ENCODE data around the gene PCP2.

Gene PCP2

DNA sequence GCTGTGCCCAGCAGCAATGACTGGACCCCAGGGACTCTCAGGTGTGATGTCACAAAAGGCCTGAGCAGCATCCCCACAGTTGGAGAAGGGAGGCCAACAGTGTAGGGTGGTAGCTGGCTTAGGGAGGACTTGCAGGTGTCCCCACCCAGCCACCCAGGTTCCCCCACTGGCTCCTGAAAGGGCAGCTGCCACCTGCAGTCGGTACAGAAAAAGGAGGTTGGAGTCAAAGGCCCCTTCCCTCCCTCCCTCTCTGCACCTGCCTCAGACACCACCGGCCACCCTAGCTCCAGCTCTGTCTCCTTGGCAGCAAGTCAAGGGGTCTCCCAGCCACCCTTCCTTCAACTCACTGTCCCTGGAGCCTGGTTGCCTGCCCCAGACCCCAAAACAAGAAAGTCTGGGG lies at the start of gene PCP2:
PCP2 (minus strand) TSS at position 22 of the 400 bp plus-strand sequence. CDS start 262 bp downstream, outside the sequence.
- no peak for DNase-seq (ENCODE audit: low read depth)
- TF ChIP-seq, protein P1, sequence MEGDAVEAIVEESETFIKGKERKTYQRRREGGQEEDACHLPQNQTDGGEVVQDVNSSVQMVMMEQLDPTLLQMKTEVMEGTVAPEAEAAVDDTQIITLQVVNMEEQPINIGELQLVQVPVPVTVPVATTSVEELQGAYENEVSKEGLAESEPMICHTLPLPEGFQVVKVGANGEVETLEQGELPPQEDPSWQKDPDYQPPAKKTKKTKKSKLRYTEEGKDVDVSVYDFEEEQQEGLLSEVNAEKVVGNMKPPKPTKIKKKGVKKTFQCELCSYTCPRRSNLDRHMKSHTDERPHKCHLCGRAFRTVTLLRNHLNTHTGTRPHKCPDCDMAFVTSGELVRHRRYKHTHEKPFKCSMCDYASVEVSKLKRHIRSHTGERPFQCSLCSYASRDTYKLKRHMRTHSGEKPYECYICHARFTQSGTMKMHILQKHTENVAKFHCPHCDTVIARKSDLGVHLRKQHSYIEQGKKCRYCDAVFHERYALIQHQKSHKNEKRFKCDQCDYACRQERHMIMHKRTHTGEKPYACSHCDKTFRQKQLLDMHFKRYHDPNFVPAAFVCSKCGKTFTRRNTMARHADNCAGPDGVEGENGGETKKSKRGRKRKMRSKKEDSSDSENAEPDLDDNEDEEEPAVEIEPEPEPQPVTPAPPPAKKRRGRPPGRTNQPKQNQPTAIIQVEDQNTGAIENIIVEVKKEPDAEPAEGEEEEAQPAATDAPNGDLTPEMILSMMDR (IDR thresholded peaks at IDR 0.05; ENCODE audit: control insufficient read depth, extremely low read depth, insufficient read depth), result no peak
- no peak within 1 kb of the TSS for H3K4me3 ChIP-seq (ENCODE audit: low read depth, low read length)

DNA sequence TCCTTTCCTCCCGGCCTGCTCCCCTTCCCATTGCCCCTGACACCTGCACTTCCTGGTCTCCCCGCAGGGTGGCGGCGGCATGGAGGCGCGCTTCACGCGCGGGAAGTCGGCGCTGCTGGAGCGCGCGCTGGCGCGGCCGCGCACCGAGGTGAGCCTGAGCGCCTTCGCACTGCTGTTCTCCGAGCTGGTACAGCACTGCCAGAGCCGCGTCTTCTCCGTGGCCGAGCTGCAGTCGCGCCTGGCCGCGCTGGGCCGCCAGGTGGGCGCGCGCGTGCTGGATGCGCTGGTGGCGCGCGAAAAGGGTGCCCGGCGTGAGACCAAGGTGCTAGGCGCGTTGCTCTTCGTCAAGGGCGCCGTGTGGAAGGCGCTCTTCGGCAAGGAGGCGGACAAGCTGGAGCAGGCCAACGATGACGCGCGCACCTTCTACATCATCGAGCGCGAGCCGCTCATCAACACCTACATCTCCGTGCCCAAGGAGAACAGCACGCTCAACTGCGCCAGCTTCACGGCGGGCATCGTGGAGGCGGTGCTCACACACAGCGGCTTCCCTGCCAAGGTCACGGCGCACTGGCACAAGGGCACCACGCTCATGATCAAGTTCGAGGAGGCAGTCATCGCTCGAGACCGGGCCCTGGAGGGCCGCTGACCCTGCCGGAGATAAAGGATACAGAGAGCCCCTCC lies 48.8 kb upstream of the PCP2 start:
- TF ChIP-seq, protein P1 (IDR thresholded peaks at IDR 0.05; ENCODE audit: control insufficient read depth, extremely low read depth, insufficient read depth), result no peak
- DNase-seq (ENCODE audit: low read depth), result no peak
- H3K4me3 ChIP-seq (ENCODE audit: low read depth, low read length), result peak overlapping the region; percentile 85

DNA sequence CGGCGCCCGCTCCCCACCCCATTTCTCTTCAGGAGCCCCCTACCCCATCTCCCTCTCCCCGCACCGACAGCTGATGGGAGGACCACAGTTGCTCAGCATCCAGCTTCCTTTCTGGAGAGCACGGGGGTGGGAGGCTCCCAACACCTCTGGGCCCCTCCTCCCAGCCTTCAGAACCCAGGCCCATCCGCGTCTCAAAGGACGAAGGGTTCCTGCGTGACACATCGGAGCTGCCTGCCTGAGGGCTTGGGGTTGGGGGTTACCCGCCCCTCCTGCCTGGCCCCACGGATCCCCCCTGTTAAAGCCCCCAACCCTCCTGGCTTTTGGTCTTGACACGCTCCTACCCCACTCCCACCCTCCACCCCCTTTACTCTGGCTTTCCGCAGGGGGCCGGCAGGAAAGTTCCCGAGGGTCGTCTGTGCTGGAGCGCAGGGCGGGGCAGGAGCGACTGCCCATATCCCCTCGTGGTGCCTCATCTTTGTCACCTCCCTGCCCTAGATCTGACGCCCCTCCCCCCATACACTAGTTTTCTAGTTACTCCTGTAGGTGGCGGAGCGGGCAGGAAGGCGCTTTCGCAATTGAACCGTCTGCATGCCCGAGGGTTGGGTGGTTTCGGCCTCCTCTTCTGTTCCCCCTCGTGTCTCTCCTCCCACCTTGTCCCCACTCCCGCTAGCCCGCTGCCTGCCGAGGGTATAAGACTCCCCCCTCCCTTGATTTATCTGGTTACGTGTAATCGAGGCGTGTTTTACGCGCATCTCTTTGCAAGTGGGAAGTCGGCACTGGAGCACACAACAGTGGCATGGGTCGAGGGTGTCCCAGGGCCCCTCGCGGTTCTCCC lies 48.0 kb upstream of the PCP2 start:
- no peak for DNase-seq (ENCODE audit: low read depth)
- peak overlapping the region; percentile 85 for H3K4me3 ChIP-seq (ENCODE audit: low read depth, low read length)
- TF ChIP-seq, protein P1 (IDR thresholded peaks at IDR 0.05; ENCODE audit: control insufficient read depth, extremely low read depth, insufficient read depth), result peak; percentile 69

DNA sequence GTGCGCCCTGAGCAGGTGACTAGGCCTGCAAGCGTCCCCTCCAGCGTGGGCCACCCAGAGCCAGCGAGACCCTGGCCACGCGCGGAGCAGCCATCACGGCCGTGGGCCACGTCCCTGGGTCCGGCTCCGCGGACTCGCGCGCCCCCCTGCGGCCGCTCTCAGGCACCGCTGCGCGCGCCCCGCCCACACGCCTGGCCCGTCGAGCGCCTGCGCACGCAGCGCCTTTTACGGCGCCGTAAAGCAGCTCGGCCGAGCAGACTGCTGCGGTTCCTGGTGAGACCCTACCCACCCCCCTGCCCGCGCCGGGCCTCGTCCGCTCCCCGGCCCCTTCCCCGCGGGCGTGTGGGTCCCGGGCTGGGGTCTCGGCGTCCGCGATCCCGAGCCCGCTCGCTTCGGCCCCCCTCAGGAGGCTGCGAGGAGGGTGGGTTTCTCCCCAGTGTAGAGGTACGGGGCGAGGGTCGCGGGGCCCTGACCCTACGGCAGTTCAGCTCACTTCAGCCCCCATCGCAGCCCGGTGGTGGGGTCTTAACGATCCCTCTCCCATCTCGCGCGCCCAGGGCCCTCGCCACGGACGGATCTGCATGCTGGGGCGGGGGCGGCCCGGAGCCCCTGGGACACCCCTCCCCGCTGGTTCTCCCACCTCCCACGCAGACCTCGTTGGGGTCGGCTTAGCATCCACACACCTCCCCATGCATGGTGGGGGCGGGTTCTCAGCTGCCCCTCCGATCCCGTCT lies 47.3 kb upstream of the PCP2 start, which contains the start of gene TRAPPC5:
TRAPPC5 (plus strand) TSS at position 228 of the 734 bp plus-strand sequence. CDS start 1,421 bp downstream, outside the sequence.
- peak within 1 kb of the TSS; percentile 85 for H3K4me3 ChIP-seq (ENCODE audit: low read depth, low read length)
- DNase-seq (ENCODE audit: low read depth), result no peak
- TF ChIP-seq, protein P1 (IDR thresholded peaks at IDR 0.05; ENCODE audit: control insufficient read depth, extremely low read depth, insufficient read depth), result peak; percentile 98

DNA sequence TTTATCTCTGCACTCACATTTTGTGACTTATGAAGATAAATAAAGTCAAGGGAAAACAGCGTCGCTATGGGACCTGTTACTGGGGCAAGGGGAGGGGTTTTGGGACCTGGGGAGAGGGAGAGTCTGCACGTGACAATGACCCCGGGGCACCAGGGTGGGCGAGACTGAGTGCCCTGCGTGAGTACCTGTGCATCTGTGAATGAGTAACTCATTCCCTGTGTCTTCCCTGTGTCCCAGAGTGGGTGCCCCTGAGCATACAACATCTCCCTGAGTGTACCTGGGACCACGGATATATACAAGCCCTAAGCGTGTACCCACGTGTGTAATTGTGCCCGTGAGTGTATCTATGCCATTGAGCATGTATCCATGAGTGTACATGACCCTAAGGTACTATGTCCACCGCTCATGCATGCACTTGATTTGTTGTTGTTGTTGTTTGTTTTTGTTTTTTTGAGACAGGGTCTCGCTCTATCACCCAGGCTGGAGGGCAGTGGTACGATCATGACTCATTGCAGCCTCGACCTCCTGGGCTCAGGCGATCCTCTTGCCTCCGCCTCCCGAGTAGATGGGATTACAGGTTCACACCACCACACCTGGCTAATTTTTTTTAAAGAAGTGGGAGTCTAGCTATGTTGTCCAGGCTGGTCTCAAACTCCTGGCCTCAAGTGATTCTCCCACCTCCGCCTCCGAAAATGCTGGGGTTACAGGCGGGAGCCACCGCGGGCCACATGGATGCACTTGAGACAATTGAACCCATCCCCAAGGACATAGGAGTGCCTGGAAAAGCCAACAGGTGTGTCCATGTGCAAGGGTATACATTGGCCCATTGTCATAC lies 46.5 kb upstream of the PCP2 start:
- DNase-seq (ENCODE audit: low read depth), result no peak
- H3K4me3 ChIP-seq (ENCODE audit: low read depth, low read length), result peak overlapping the region; percentile 85
- TF ChIP-seq, protein P1 (IDR thresholded peaks at IDR 0.05; ENCODE audit: control insufficient read depth, extremely low read depth, insufficient read depth), result no peak

All from LNCaP clone FGC (cell line).